MCF 10A (cell line): ENCODE results near the gene CFAP61. TPM values are rescaled to one million over a fixed set of nuclear protein-coding genes. Genes with fewer than 3 reads are reported as not detected.

Experiments used
- BruUV-seq: library from RNA; stranded (reverse); fragments of 400-500 nt; replicated peaks from 2 replicates; lab custom pipeline; 2021; lab: Mats Ljungman, UMichigan
- CTCF ChIA-PET: fragments of 300-600 bp; sonication (Branson Sonifier 250); formaldehyde crosslinking; extraction: SDS; loops from one replicate; lab custom pipeline; 2021; ENCODE audit warnings: antibody characterized with exemption, inconsistent platforms; lab: Yijun Ruan, JAX
- POLR2A ChIA-PET: fragments of 300-600, 350-650 bp; sonication (Branson Sonifier 250); formaldehyde crosslinking; extraction: SDS; loops from one replicate; lab custom pipeline; 2020; ENCODE audit warnings: antibody characterized with exemption, inconsistent platforms; lab: Yijun Ruan, JAX
- DNase-seq: peaks from one replicate; pipeline ENCODE4 v3.0.0-alpha.2; 2018; ENCODE audit not compliant: unreplicated experiment
- H3K27ac Mint-ChIP-seq: one replicate; pipeline ENCODE4 v1.8.0; 2022; ENCODE audit warnings: mild to moderate bottlenecking, low read depth, mixed read lengths; ENCODE audit not compliant: unreplicated experiment
- H3K27me3 Mint-ChIP-seq: one replicate; pipeline ENCODE4 v1.8.0; 2022; ENCODE audit warnings: mixed read lengths; ENCODE audit not compliant: insufficient read depth, unreplicated experiment
- H3K36me3 Mint-ChIP-seq: one replicate; pipeline ENCODE4 v1.8.0; 2022; ENCODE audit warnings: mild to moderate bottlenecking, moderate library complexity, mixed read lengths; ENCODE audit not compliant: insufficient read depth, unreplicated experiment
- H3K4me1 Mint-ChIP-seq: one replicate; pipeline ENCODE4 v1.8.0; 2022; ENCODE audit warnings: mixed read lengths; ENCODE audit not compliant: insufficient read depth, unreplicated experiment
- H3K4me3 Mint-ChIP-seq: one replicate; pipeline ENCODE4 v1.8.0; 2022; ENCODE audit warnings: mild to moderate bottlenecking, moderate library complexity, mixed read lengths; ENCODE audit not compliant: unreplicated experiment
- H3K9me3 Mint-ChIP-seq: one replicate; pipeline ENCODE4 v1.8.0; 2022; ENCODE audit warnings: mixed read lengths; ENCODE audit not compliant: unreplicated experiment
- intact Hi-C: fragments of 100-400 bp; cut with micrococcal nuclease; formaldehyde crosslinking; loops from 2 replicates; pipeline ENCODE4 v1.14.1; 2022
- total RNA-seq: library from RNA; stranded (reverse); gene quantifications from 2 replicates; pipeline ENCODE4 v1.2.3, GENCODE V29; 2022
- TF ChIP-seq, protein P1 (sequence below): fragments of 200-600 bp; IDR thresholded peaks from one replicate; pipeline ENCODE4 v1.8.0; 2022; ENCODE audit warnings: antibody characterized with exemption, mild to moderate bottlenecking; ENCODE audit not compliant: unreplicated experiment

Gene CFAP61
- total RNA-seq, 1 experiment from 2014 or later = 1.5 TPM

DNA sequence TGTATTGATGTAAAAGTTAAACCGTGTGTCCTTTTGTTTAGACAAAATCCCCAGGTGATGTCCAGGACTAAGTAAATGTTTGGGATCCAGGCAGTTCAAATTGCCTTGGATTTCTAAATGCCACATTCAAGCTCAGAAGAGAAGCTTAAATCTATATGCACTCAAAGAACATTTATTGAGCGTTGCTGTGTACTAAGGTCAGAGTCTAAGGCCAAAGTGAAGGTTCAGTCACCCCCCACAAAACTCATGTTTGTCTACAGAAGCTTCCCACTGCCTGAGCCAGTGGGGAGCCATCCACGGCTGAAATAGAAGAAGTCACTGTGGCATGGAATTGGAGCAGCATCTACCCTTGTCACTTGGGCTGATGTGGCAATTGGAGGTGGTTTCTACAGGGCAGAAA, 244.8 kb downstream of the CFAP61 start:
- no peak for DNase-seq
- ChIA-PET POLR2A (no interaction called here), CTCF (interaction anchor here (0.9 kb wide), 1 partner anchor 214 kb away, joined by 3 read pairs; no protein-coding TSS in a partner anchor)
- no peaks in the 10 kb centered on the region for H3K4me1 Mint-ChIP-seq
- H3K4me3 Mint-ChIP-seq = no peak overlapping the region
- intact Hi-C loops = no loop called here
- BruUV-seq = no TSS peak
- H3K27me3 Mint-ChIP-seq = no peaks in the 10 kb centered on the region
- no peaks in the 10 kb centered on the region for H3K9me3 Mint-ChIP-seq
- TF ChIP-seq, protein P1, sequence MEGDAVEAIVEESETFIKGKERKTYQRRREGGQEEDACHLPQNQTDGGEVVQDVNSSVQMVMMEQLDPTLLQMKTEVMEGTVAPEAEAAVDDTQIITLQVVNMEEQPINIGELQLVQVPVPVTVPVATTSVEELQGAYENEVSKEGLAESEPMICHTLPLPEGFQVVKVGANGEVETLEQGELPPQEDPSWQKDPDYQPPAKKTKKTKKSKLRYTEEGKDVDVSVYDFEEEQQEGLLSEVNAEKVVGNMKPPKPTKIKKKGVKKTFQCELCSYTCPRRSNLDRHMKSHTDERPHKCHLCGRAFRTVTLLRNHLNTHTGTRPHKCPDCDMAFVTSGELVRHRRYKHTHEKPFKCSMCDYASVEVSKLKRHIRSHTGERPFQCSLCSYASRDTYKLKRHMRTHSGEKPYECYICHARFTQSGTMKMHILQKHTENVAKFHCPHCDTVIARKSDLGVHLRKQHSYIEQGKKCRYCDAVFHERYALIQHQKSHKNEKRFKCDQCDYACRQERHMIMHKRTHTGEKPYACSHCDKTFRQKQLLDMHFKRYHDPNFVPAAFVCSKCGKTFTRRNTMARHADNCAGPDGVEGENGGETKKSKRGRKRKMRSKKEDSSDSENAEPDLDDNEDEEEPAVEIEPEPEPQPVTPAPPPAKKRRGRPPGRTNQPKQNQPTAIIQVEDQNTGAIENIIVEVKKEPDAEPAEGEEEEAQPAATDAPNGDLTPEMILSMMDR = no peak
- no peak overlapping the region for H3K27ac Mint-ChIP-seq
- H3K36me3 Mint-ChIP-seq = no peaks in the 10 kb centered on the region

DNA sequence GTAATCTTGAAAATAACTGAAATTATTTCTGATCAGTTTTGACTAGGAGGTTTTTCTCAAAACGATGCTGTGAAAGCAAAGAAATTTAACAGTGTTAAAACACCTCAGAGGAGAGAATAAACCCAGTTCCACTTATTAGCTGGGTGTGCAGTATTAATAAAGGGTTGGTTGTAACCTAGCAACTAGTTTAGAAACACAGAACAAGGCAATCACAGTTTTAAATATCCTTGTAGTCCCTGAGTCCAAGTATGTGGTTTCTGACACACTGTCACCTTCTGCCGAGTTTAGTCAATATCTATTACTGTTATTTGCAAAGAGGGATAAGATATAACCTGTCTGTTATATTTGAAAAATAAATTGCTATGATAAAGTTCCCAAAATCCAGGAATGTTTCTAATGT, 245.4 kb downstream of the CFAP61 start:
- no peak overlapping the region for H3K27ac Mint-ChIP-seq
- TF ChIP-seq, protein P1 = no peak
- ChIA-PET CTCF (interaction anchor here (0.9 kb wide), 1 partner anchor 214 kb away, joined by 3 read pairs; no protein-coding TSS in a partner anchor), POLR2A (no interaction called here)
- H3K36me3 Mint-ChIP-seq = no peaks in the 10 kb centered on the region
- no peaks in the 10 kb centered on the region for H3K4me1 Mint-ChIP-seq
- H3K27me3 Mint-ChIP-seq = no peaks in the 10 kb centered on the region
- H3K4me3 Mint-ChIP-seq = no peak overlapping the region
- no peak for DNase-seq
- intact Hi-C loops = no loop called here
- no TSS peak for BruUV-seq
- no peaks in the 10 kb centered on the region for H3K9me3 Mint-ChIP-seq

DNA sequence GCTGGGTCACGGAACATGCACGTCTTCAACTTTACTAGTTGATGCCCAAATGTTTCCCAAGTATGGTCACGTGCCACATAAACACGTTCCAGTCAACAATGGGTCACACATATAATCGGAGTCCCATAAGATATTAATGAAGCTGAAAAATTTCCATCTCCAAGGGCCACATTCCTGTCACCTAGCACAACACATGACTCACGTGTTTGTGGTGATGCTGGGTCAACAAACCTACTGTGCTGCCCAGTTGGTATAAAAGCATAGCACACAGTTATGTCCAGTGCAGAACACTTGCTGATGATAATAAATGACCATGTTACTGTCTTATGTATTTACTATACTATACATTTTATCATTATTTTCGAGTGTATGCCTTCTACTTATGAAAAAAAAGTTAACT, 247.6 kb downstream of the CFAP61 start:
- TF ChIP-seq, protein P1 = no peak
- Mint-ChIP-seq H3K4me1 (no peaks in the 10 kb centered on the region), H3K4me3 (no peak overlapping the region), H3K27me3 (no peaks in the 10 kb centered on the region), H3K36me3 (no peaks in the 10 kb centered on the region), H3K9me3 (no peaks in the 10 kb centered on the region), H3K27ac (no peak overlapping the region)
- ChIA-PET POLR2A (interaction anchor here (0.8 kb wide), 2 partner anchors 12 to 148 kb away, joined by 3 to 6 read pairs; no protein-coding TSS in a partner anchor), CTCF (interaction anchor here (0.6 to 1.4 kb wide), 3 partner anchors 10 to 218 kb away, joined by 3 to 4 read pairs (median 3); no protein-coding TSS in a partner anchor)
- no TSS peak for BruUV-seq
- no peak for DNase-seq
- intact Hi-C loops = no loop called here

DNA sequence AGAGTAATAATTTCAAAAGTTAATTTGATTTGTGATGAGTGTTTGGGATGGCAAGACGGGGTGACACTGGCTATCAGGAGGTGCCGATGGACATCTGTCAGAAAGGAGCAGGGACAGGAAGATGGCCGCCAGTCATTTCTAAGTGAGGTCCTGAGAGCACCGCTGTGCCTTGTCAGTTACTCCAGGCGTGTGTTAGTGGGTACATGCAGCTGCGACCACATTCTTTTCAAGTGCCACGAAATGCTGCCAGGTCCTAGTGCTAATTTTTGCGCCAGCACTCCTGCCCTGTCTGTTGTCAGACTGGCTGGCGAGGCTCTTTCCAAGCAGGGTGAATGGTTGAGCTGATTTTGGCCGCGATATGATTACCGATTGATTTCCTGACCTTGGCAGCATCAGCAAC, 251.0 kb downstream of the CFAP61 start:
- BruUV-seq = no TSS peak
- CTCF ChIA-PET = interaction anchor here (0.7 to 0.8 kb wide), 2 partner anchors 13 to 20 kb away, joined by 3 read pairs; no protein-coding TSS in a partner anchor

More for the DNA sequence above, 251.0 kb downstream of the CFAP61 start:
- Mint-ChIP-seq H3K4me1 (no peaks in the 10 kb centered on the region), H3K9me3 (no peaks in the 10 kb centered on the region), H3K4me3 (no peak overlapping the region), H3K27ac (no peak overlapping the region), H3K27me3 (no peaks in the 10 kb centered on the region), H3K36me3 (no peaks in the 10 kb centered on the region)
- TF ChIP-seq, protein P1 = no peak
- POLR2A ChIA-PET = no interaction called here
- no peak for DNase-seq
- intact Hi-C loops = no loop called here
